Right hindlimb (tissue), 1 donor: ENCODE results near the gene PHACTR1.

Experiments
- DNase-seq: peaks from one replicate; pipeline ENCODE4 v3.0.0-alpha.2; 2018

Gene PHACTR1

DNA sequence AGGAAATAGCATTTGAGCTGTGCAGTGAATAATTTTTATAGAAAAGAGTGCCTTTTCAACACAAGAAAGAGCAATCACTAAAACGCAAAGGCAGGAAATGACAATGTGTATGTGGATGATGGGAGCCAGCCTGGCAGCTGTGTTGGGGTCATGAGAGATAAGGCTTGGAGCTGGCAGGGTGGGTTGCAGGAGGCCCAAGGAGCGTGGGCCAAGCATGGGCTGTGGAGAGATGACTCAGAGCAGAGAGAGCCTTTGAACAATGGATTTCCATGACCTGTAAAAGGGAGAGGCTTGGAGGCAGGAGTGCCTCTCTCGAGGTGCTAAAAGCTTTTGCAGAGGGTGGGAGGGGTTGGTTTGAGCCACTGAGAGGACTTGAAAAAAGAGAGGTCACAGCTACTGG is 618.4 kb downstream of the PHACTR1 start:
- DNase-seq = no peak

DNA sequence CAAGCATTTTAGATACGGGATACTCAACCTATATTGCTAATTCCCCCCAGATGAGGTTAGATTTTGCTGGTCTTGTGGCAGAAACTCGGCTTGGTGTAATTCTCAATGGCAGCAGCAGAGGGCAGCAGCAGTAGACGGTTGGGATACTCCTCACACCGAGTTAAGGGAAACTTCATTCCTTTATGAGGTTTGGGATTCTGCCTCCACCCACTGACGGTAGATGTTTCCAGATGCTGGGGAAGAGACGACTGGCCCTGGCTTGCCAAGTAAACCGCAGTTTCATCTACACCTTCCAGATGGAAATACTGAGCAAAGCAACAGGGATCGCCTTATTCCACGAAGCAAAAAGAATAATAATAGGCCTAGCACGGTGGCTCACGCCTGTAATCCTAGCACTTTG is 620.0 kb downstream of the PHACTR1 start:
- DNase-seq = peak; percentile 91

DNA sequence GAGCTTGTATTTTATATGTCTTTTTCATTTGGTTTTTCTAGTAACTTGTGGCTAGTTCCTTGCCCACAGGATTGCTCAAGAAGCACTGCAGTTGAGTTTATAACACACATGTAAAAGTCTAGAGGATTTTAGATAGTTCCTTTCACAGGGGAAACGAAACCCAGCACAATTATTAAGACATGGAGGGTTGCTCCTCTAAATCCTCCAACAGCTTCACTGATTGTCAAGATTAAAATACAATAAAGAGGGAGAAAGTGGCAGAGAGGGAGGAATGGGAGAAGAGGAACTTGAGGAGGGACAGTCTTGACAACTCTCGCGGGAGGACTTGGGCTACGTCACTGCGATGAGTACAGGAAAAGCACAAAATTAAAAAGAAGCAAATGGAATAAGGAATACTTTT is 621.5 kb downstream of the PHACTR1 start:
- DNase-seq = no peak
